Motor neuron (in vitro differentiated cells): ENCODE data around the gene OR14C36. TPM values are rescaled to one million over a fixed set of nuclear protein-coding genes. Genes with fewer than 3 reads are reported as not detected.

Experiments
- ATAC-seq, 8 experiments: fragments of 200-7000 bp; cut with Tn5 transposase; replicated peaks in 6 of 8; 2 replicates each; pipeline ENCODE4 v1.8.0; 2021; ENCODE audit warnings: mild to moderate bottlenecking in 8 of 8, moderate library complexity in 8 of 8
- H3K27ac ChIP-seq, 2 donors: fragments of 250-450 bp; sonication (Bioruptor Pico); 2 replicates each; pipeline ENCODE4 v1.9.0; 2021; ENCODE audit warnings: antibody characterized with exemption in 2 of 2, mild to moderate bottlenecking in 2 of 2, moderate library complexity in 1 of 2
- H3K4me1 ChIP-seq, 2 donors: fragments of 250-450 bp; sonication (Bioruptor Pico); replicated peaks in 1 of 2; 2 replicates each; pipeline ENCODE4 v1.6.1; 2021; ENCODE audit warnings: antibody characterized with exemption in 2 of 2, mild to moderate bottlenecking in 2 of 2, moderate library complexity in 1 of 2
- H3K4me3 ChIP-seq, 5 donors: fragments of 250-450 bp; sonication (Bioruptor Pico); 2 replicates each; pipeline ENCODE4 v1.9.0; 2021; ENCODE audit warnings: antibody characterized with exemption in 5 of 5, mild to moderate bottlenecking in 5 of 5, moderate library complexity in 4 of 5
- WGBS, 10 experiments: fragments of 450-650 bp; shearing (Covaris generic); methylation state at CpG; one replicate each; pipeline ENCODE4 v1.0.0; 2022; 5-methylcytosine and 5-hydroxymethylcytosine counted together
- in situ Hi-C, 9 experiments: fragments of 400-800 bp; cut with MboI; loops; one replicate each; pipeline ENCODE4 v1.15.0; 2021; ENCODE audit warnings: low sequenced_read_pairs in 9 of 9, low pct_unique_long_range_greater_than_20kb in 2 of 9; ENCODE audit not compliant: unreplicated experiment in 9 of 9
- total RNA-seq, 8 experiments: library from RNA; unstranded; fragments of 300-600 nt; gene quantifications; 2 replicates each; pipeline versions ENCODE4 v1.2.3 to v1.2.4, GENCODE V29; 2022

The OR14C36 gene
- total RNA-seq, 8 experiments from 2014 or later: 0.32 to 0.52 (median 0.49) TPM; not detected in 5

GRCh38 chr1:248375446-248375845, 26.9 kb downstream of the OR14C36 start, which contains the start of gene OR2T6:
Gene OR2T6, plus strand, starts transcription at chr1:248375746. Its CDS starts 11,863 bp downstream, at chr1:248387609.
- no peak for ATAC-seq
- Histone ChIP-seq H3K4me1 (no peaks in the 10 kb centered on the region), H3K27ac (no peak within 1 kb of the TSS), H3K4me3 (no peak within 1 kb of the TSS)
- in situ Hi-C loops: no loop called here

DNA sequence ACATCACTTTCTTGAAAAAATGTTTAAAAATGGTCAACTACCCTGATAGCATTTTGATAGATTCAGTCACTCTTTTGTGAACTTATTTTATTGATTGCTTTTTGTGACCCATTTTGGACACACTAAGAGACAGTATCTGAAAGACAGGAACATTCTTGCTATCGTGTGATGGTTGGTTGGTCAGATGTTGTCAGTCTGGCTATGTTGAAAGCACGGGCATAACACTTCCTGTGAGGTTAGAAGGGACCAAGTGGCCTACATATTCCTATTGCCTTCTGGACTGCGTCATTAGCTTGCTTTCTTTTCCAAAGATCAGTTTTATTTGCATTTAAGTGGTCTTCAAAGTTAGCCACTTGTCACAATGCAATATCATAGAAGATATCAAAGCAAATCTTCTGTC, 28.3 kb downstream of the OR14C36 start:
- in situ Hi-C loops: no loop called here
- ATAC-seq: no peak
- no peak overlapping the region for H3K4me3 ChIP-seq
- no peaks in the 10 kb centered on the region for H3K4me1 ChIP-seq
- 0 to 44% (median 18%) methylated on average over 1 to 3 of the region's 3 CpGs; no CpG with 5 or more reads in 1 of the 10 experiments for WGBS, 10 experiments
- no peak overlapping the region for H3K27ac ChIP-seq

GRCh38 chr1:248380854-248381253, 32.3 kb downstream of the OR14C36 start:
- H3K27ac ChIP-seq: no peak overlapping the region
- in situ Hi-C loops: no loop called here
- ATAC-seq: no peak
- WGBS, 10 experiments: 21 to 77% (median 60%) methylated on average over 3 of the region's 3 CpGs
- no peak overlapping the region for H3K4me3 ChIP-seq
- no peaks in the 10 kb centered on the region for H3K4me1 ChIP-seq

DNA sequence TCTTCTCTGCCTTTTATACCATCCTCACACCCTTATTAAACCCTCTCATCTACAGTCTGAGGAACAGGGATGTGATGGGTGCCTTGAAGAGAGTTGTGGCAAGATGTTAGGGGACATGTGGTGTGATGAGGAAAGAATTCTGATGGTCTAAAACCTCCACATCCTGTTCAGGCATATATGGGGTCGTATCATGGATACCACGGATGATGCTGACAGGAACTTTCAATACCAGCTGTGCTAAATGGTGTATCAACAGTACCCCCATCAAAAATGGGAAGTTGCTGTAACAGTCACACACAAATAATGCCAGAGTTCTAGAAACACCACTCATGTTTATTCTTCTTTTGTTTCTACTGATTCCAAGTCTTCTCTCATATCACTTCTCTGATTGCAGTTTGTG, 39.9 kb downstream of the OR14C36 start:
- in situ Hi-C loops: no loop called here
- no peak for ATAC-seq
- WGBS, 10 experiments: 0 to 51% (median 8%) methylated on average over 1 to 2 of the region's 2 CpGs; no CpG with 5 or more reads in 4 of the 10 experiments

GRCh38 chr1:248393050-248393449, 44.5 kb downstream of the OR14C36 start:
- in situ Hi-C loops: no loop called here
- Histone ChIP-seq H3K27ac (no peak overlapping the region), H3K4me1 (no peaks in the 10 kb centered on the region), H3K4me3 (no peak overlapping the region)
- no peak for ATAC-seq
- WGBS, 10 experiments: 0 to 24% (median 14%) methylated on average over 1 to 2 of the region's 2 CpGs; no CpG with 5 or more reads in 1 of the 10 experiments

More for the DNA sequence above, 39.9 kb downstream of the OR14C36 start:
- Histone ChIP-seq H3K4me3 (no peak overlapping the region), H3K27ac (no peak overlapping the region), H3K4me1 (no peaks in the 10 kb centered on the region)

Other genes with a start within 250 kb of the OR14C36 start
- gene OR2M5, start 203.6 kb upstream of the OR14C36 start, total RNA-seq: 1 to 10 TPM in 1 of 8 experiments, under 1 TPM in 3, not detected in 4; 0.21 to 1.0 (median 0.45) TPM
- under 1 TPM in 2 of 8 experiments, not detected in 6; 0.59 to 0.85 TPM for gene OR2M2, start 174.0 kb upstream of the OR14C36 start, total RNA-seq
- gene OR2M3, start 151.5 kb upstream of the OR14C36 start, total RNA-seq: under 1 TPM in 6 of 8 experiments, not detected in 2; 0.08 to 0.87 (median 0.41) TPM
- under 1 TPM; 0.05 to 0.80 (median 0.13) TPM for gene OR2M4, start 117.4 kb upstream of the OR14C36 start, total RNA-seq
- 1 to 10 TPM in 1 of 8 experiments, under 1 TPM in 5, not detected in 2; 0.14 to 1.0 (median 0.28) TPM for gene OR2T33, start 70.8 kb upstream of the OR14C36 start, total RNA-seq
- gene OR2T12, start 45.4 kb upstream of the OR14C36 start, total RNA-seq: 1 to 10 TPM in 2 of 8 experiments, under 1 TPM in 3, not detected in 3; 0.05 to 1.7 (median 0.41) TPM
- gene OR2M7, start 24.2 kb upstream of the OR14C36 start, total RNA-seq: under 1 TPM in 1 of 8 experiments, not detected in 7; 0.76 TPM
- under 1 TPM in 1 of 8 experiments, not detected in 7; 0.66 TPM for gene OR2T4, start 12.9 kb downstream of the OR14C36 start, total RNA-seq
- gene OR2T6, start 27.0 kb downstream of the OR14C36 start, total RNA-seq: under 1 TPM in 4 of 8 experiments, not detected in 4; 0.14 to 0.66 (median 0.19) TPM
- under 1 TPM in 4 of 8 experiments, not detected in 4; 0.13 to 0.62 (median 0.34) TPM for gene OR2T1, start 54.3 kb downstream of the OR14C36 start, total RNA-seq
- 1 to 10 TPM in 1 of 8 experiments, under 1 TPM in 4, not detected in 3; 0.31 to 1.7 (median 0.33) TPM for gene OR2T2, start 96.9 kb downstream of the OR14C36 start, total RNA-seq
- gene OR2T3, start 124.6 kb downstream of the OR14C36 start, total RNA-seq: under 1 TPM in 2 of 8 experiments, not detected in 6; 0.38 to 0.80 TPM
- under 1 TPM in 1 of 8 experiments, not detected in 7; 0.21 TPM for gene OR2T5, start 139.8 kb downstream of the OR14C36 start, total RNA-seq
- gene OR2G6, start 159.3 kb downstream of the OR14C36 start, total RNA-seq: under 1 TPM in 3 of 8 experiments, not detected in 5; 0.09 to 0.24 (median 0.13) TPM
- under 1 TPM in 4 of 8 experiments, not detected in 4; 0.27 to 0.90 (median 0.43) TPM for gene OR2T29, start 214.0 kb downstream of the OR14C36 start, total RNA-seq
- gene OR2T34, start 226.0 kb downstream of the OR14C36 start, total RNA-seq: under 1 TPM in 3 of 8 experiments, not detected in 5; 0.32 to 0.81 (median 0.38) TPM
- under 1 TPM in 3 of 8 experiments, not detected in 5; 0.08 to 0.28 (median 0.09) TPM for gene OR2T10, start 248.9 kb downstream of the OR14C36 start, total RNA-seq